Mononuclear cell (primary cell): ENCODE data around the gene C3orf33. TPM values are rescaled to one million over a fixed set of nuclear protein-coding genes. Genes with fewer than 3 reads are reported as not detected.

ENCODE experiments used
- H3K27me3 ChIP-seq: 2 replicates; pipeline ENCODE4 v1.6.0; 2011; ENCODE audit warnings: low read length, control low read depth; ENCODE audit not compliant: insufficient read depth
- H3K4me1 ChIP-seq: 2 replicates; pipeline ENCODE4 v1.5.1; 2011; ENCODE audit warnings: mild to moderate bottlenecking, low read length, control low read depth; ENCODE audit not compliant: insufficient read depth
- H3K4me3 ChIP-seq: 2 replicates; pipeline ENCODE4 v1.5.1; 2011; ENCODE audit warnings: mild to moderate bottlenecking, low read length, moderate library complexity
- H3K9me3 ChIP-seq: 2 replicates; pipeline ENCODE4 v1.5.1; 2011; ENCODE audit warnings: low read depth, mild to moderate bottlenecking, control low read depth, low read length
- total RNA-seq: library from RNA; depleted of rRNA; stranded (reverse); fragments of >200 nt; gene quantifications from one replicate; pipeline ENCODE4 v1.2.3, GENCODE V29; 2012

Gene C3orf33
- total RNA-seq, 1 donor = 2.3 TPM

GRCh38 chr3:155757577-155757976 lies 48.5 kb downstream of the C3orf33 start:
- no peaks in the 10 kb centered on the region for H3K9me3 ChIP-seq
- H3K4me1 ChIP-seq = no peaks in the 10 kb centered on the region
- no peaks in the 10 kb centered on the region for H3K27me3 ChIP-seq
- no peak overlapping the region for H3K4me3 ChIP-seq

GRCh38 chr3:155753038-155753639 lies 52.9 kb downstream of the C3orf33 start:
- H3K27me3 ChIP-seq = no peaks in the 10 kb centered on the region
- no peaks in the 10 kb centered on the region for H3K9me3 ChIP-seq
- H3K4me3 ChIP-seq = no peak overlapping the region
- no peaks in the 10 kb centered on the region for H3K4me1 ChIP-seq

GRCh38 chr3:155748611-155749365 lies 57.3 kb downstream of the C3orf33 start:
- no peak overlapping the region for H3K4me3 ChIP-seq
- H3K9me3 ChIP-seq = no peaks in the 10 kb centered on the region
- peaks cover 18% of the 10 kb centered on the region for H3K4me1 ChIP-seq
- peaks cover 39% of the 10 kb centered on the region for H3K27me3 ChIP-seq

DNA sequence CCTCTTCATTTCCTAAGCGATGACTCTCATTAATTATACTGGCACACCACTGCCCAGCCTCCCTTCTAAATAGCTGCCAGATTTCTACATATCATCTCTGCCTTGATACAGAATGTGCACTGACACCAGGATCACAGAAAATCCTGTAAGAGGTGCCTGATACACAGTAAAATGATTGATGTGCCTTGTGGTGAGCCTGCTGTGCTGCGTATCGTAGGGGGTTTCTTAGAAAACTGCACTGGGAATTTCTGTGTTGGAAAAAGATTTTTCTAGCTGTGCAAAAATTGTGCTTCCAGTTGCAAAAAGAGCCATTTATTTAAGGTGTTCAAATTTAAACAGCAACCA lies 58.2 kb downstream of the C3orf33 start:
- no peak overlapping the region for H3K4me3 ChIP-seq
- H3K9me3 ChIP-seq = no peaks in the 10 kb centered on the region
- peaks cover 47% of the 10 kb centered on the region for H3K27me3 ChIP-seq
- H3K4me1 ChIP-seq = peaks cover 24% of the 10 kb centered on the region

DNA sequence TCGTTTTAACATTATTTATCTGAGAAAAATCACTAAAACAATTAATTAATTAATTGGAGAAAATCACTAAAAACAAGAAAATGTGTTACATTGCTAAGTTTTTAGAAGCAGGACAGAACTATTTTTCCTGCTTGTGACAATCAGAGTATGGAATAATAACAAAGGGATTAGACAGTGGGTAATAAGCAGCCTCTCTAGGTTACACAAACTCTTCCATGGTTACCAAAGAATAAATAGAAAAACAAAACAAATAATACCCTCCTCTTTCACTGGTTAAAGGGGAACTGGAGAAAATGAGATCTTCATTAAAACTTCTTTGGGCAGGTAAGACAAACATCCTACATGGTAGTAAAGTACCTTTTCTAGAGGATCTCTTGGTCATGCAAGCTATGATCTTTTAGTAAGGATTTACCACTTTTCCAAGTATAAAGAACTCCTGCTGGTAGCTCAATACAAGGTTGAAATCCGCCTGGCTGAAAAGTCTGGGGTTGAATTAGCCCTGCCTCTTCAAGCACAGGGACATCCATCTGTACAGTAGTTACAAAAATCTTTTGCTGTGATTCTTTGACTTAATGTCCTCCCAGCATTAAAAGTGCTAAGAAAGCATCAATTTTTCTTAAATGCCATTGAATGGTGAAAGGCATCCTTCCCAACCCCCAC lies 58.7 kb downstream of the C3orf33 start:
- H3K9me3 ChIP-seq = no peaks in the 10 kb centered on the region
- H3K4me3 ChIP-seq = no peak overlapping the region
- H3K27me3 ChIP-seq = peaks cover 52% of the 10 kb centered on the region
- H3K4me1 ChIP-seq = peaks cover 24% of the 10 kb centered on the region

DNA sequence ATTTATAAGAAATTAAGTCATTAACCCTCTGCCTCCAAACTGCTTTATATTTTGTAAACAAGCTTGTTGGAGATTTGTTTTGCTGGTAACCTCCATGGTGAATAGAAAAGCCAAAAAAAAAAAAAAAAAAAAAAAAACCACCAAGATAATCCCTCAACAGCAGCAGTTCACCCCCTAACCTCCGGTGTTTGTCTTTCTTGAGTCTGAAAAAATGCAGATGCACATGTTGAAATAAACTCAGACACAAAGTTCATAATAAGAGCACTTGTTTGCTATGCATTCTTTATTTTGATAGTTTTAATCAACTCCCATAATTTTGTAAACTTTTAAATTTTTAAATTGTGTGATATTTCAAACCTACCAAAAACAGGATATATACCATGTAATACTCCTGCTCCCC lies 59.4 kb downstream of the C3orf33 start:
- H3K9me3 ChIP-seq = no peaks in the 10 kb centered on the region
- H3K4me1 ChIP-seq = peaks cover 24% of the 10 kb centered on the region
- no peak overlapping the region for H3K4me3 ChIP-seq
- H3K27me3 ChIP-seq = peaks cover 60% of the 10 kb centered on the region

- Histone ChIP-seq H3K9me3 (no peaks in the 10 kb centered on the region), H3K4me1 (peaks cover 24% of the 10 kb centered on the region), H3K4me3 (no peak overlapping the region), H3K27me3 (peaks cover 64% of the 10 kb centered on the region)
These were observed 60.1 kb downstream of the C3orf33 start for GRCh38 chr3:155745795-155746550.

GRCh38 chr3:155744626-155745324 lies 61.3 kb downstream of the C3orf33 start, which contains the start of gene PLCH1:
Gene PLCH1, minus strand, starts transcription at chr3:155745071. Its CDS starts 40,847 bp downstream, at chr3:155704224.
- peaks cover 24% of the 10 kb centered on the region for H3K4me1 ChIP-seq
- no peaks in the 10 kb centered on the region for H3K9me3 ChIP-seq
- H3K27me3 ChIP-seq = peaks cover 65% of the 10 kb centered on the region
- H3K4me3 ChIP-seq = peak within 1 kb of the TSS; percentile 43

DNA sequence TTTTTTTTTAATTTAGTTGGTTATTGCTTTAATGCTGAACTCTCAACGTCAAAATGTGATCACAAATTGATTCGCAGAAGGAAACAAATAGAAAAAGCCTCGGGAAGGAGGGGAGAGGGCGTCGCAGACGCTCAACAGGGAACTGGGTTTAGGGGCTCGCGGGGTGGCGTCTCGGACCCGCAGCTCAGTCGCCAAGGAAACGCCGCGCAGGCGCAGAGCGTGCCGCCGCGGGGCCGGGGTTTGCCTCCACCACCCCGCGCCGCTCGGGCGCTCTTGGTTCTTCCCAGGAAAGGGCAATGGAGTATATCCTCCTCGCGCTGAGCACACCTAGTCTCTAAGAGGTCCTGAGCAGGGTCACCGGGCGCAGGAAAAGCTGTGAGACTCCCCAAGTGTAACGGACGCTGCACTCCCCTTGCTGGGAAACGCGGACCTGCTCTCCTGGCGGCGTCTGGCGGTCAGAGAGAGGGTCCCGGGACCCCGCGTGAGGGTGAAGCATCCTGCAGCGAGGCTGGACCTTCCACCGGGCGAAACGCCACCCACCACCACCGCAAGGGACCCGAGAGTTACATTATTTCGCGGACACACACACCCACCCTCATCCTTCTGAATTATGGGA lies 62.0 kb downstream of the C3orf33 start:
- Histone ChIP-seq H3K27me3 (peaks cover 69% of the 10 kb centered on the region), H3K9me3 (no peaks in the 10 kb centered on the region), H3K4me3 (peak overlapping the region; percentile 43), H3K4me1 (peaks cover 24% of the 10 kb centered on the region)

DNA sequence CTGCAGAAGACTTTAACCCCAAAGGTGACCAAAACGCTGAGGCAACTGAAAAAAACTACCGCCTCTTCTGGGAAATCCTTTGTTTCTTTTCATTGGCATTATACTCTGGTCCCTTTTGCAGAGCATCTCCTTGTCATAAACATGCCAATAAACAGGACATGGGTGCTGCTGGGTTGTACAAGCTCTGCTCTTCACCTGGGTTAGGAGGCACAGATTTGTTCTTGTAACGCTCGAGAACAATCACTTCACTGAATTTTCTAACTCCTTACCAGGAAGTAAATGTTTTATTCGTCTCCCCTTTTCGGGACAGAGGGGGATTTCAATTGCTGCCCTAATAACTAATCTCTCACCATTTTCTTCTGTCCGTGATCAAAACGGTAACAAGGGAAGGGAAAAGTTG lies 62.5 kb downstream of the C3orf33 start:
- H3K9me3 ChIP-seq = no peaks in the 10 kb centered on the region
- H3K4me1 ChIP-seq = peaks cover 24% of the 10 kb centered on the region
- H3K4me3 ChIP-seq = peak overlapping the region; percentile 43
- H3K27me3 ChIP-seq = peaks cover 69% of the 10 kb centered on the region

- peaks cover 66% of the 10 kb centered on the region for H3K27me3 ChIP-seq
- H3K4me3 ChIP-seq = no peak overlapping the region
- H3K4me1 ChIP-seq = peaks cover 32% of the 10 kb centered on the region
- no peaks in the 10 kb centered on the region for H3K9me3 ChIP-seq
These were observed 63.6 kb downstream of the C3orf33 start for GRCh38 chr3:155742349-155742965.

DNA sequence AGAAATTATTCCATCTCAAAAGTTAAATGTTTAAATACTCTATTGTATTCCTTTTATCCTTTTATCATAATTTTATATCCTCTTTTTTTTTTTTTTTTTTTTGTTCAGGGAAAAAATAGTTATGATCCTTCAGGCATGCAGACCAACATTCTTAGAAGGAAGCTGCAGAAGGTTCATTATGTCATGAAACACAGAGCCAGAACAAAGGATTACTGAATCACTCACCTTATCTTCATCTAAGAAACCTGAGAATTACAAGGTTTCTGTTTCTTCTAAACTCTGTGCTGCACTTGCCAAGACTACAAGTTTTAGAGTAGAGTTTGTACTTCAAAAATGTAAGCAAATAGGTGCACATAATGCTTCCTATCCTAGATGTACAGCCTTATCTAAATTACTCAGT lies 64.5 kb downstream of the C3orf33 start:
- Histone ChIP-seq H3K27me3 (peaks cover 58% of the 10 kb centered on the region), H3K9me3 (no peaks in the 10 kb centered on the region), H3K4me1 (peaks cover 32% of the 10 kb centered on the region), H3K4me3 (no peak overlapping the region)

DNA sequence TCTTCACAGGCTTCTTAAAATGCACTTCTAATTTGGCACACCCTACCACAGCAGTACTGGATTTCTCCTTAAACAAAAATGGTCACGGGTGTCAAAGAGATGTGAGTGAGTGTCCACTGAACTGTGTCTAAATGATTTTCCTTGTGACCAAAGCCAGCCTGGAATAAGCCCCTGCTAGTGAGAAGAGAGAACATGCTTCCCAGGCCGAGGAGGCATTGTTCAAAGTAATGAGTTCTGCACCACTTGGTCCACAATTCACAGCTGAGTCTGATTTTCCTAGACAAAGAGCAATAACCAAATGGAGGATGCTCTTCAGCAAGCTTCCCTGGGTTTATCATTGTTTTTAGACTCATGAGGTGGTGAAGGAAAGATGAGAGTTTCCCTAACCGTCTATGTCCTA lies 65.0 kb downstream of the C3orf33 start:
- H3K27me3 ChIP-seq = peaks cover 53% of the 10 kb centered on the region
- no peaks in the 10 kb centered on the region for H3K9me3 ChIP-seq
- peaks cover 32% of the 10 kb centered on the region for H3K4me1 ChIP-seq

DNA sequence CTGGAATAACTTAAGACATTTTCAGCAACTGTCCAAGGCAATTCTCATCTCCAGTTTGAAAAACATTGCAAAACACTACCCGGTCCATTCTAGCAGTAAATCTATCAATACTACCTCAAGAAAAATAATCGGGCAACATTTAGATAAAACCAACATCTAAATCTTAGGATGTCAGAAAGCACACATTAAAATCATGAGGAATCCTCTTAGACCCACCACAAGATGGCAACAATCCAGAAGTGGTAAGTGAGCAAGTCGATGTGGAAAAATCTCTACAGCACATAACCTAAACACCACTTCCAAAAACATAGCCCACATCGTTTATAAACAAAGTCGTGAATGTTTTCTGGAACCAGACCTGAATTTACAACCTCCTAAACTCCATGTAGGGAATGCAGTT lies 66.9 kb downstream of the C3orf33 start:
- Histone ChIP-seq H3K4me1 (peaks cover 18% of the 10 kb centered on the region), H3K4me3 (no peak overlapping the region), H3K9me3 (no peaks in the 10 kb centered on the region), H3K27me3 (peaks cover 34% of the 10 kb centered on the region)

More for the DNA sequence above, 65.0 kb downstream of the C3orf33 start:
- no peak overlapping the region for H3K4me3 ChIP-seq
